ENCODE measurements around the gene KANSL1L. TPM values are rescaled to one million over a fixed set of nuclear protein-coding genes. Genes with fewer than 3 reads are reported as not detected.

Gene KANSL1L
- total RNA-seq, 1 experiment from 2014 or later: 26.1 TPM

DNA sequence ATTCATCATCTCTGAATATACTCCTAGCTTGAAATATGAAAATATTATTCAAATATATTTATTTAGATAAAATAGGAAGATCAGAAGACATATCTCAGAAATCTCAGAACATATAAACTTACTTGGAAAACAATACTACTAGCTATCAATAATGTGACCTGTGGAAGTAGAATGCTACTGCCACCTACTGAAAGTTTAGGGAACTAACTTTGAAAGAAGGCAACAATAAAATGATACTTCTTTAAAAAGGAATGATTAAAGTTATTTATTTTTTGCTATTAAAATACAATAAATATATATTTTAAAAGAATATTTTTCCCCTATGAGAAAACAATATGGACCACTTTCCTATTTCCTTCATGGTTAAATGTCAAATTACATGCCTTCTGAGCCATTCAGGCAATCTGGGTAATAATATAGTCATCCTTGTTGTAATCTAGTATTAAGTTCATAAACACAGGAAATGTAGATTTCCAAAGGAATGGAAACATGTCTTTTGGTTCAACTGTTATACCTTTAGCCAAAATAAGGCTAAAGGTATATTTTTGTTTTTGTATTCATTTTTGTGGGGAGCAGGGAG lies 28.1 kb upstream of the KANSL1L start:
- no peaks in the 10 kb centered on the region for H3K9me2 ChIP-seq (replicated peaks; ENCODE audit: insufficient read depth, low read length)
- no peak overlapping the region for H3K4me2 ChIP-seq (ENCODE audit: low read depth, low read length, poor library complexity, severe bottlenecking)
- no peak overlapping the region for H3K9ac ChIP-seq (ENCODE audit: low read length)
- H3K36me3 ChIP-seq (ENCODE audit: insufficient read depth, low read length): no peaks in the 10 kb centered on the region
- H3K79me2 ChIP-seq (ENCODE audit: low read length): no peaks in the 10 kb centered on the region
- H2AFZ ChIP-seq (ENCODE audit: low read length): no peak overlapping the region
- H3K27ac ChIP-seq (ENCODE audit: low read length): no peak overlapping the region
- H3K27me3 ChIP-seq (ENCODE audit: low read length): no peaks in the 10 kb centered on the region
- no peaks in the 10 kb centered on the region for H3K9me3 ChIP-seq (ENCODE audit: low read length)
- H3K4me1 ChIP-seq (ENCODE audit: low read length): no peaks in the 10 kb centered on the region
- DNase-seq: peak; percentile 71
- H4K20me1 ChIP-seq (ENCODE audit: insufficient read depth, low read depth, low read length): no peaks in the 10 kb centered on the region
- no peak overlapping the region for H3K4me3 ChIP-seq (ENCODE audit: low read length)

DNA sequence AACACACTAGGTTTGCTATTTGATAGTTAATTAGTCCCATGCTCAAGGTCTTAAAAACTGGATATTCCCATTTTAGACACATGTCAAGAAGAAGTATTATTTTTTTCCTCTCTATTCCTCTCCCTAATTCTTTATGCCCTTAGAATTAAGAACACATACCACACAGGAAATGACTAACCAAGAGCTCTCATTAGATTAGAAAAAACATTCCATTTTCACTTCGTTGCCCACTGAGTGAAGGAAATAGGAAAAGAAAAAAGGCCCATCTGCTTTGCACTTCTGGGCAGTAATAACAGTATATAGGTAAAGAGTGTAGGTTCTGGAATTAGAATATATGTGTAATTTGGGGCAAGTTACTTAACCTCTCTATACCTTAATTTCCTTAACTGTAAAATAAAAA lies 27.1 kb upstream of the KANSL1L start:
- no peaks in the 10 kb centered on the region for H3K9me2 ChIP-seq (replicated peaks; ENCODE audit: insufficient read depth, low read length)
- H3K9ac ChIP-seq (ENCODE audit: low read length): no peak overlapping the region
- H3K27ac ChIP-seq (ENCODE audit: low read length): no peak overlapping the region
- H3K27me3 ChIP-seq (ENCODE audit: low read length): no peaks in the 10 kb centered on the region
- H3K9me3 ChIP-seq (ENCODE audit: low read length): no peaks in the 10 kb centered on the region
- H3K36me3 ChIP-seq (ENCODE audit: insufficient read depth, low read length): no peaks in the 10 kb centered on the region
- no peaks in the 10 kb centered on the region for H4K20me1 ChIP-seq (ENCODE audit: insufficient read depth, low read depth, low read length)
- H3K79me2 ChIP-seq (ENCODE audit: low read length): no peaks in the 10 kb centered on the region
- no peak overlapping the region for H2AFZ ChIP-seq (ENCODE audit: low read length)
- no peak overlapping the region for H3K4me2 ChIP-seq (ENCODE audit: low read depth, low read length, poor library complexity, severe bottlenecking)
- no peak for DNase-seq
- no peak overlapping the region for H3K4me3 ChIP-seq (ENCODE audit: low read length)
- no peaks in the 10 kb centered on the region for H3K4me1 ChIP-seq (ENCODE audit: low read length)

DNA sequence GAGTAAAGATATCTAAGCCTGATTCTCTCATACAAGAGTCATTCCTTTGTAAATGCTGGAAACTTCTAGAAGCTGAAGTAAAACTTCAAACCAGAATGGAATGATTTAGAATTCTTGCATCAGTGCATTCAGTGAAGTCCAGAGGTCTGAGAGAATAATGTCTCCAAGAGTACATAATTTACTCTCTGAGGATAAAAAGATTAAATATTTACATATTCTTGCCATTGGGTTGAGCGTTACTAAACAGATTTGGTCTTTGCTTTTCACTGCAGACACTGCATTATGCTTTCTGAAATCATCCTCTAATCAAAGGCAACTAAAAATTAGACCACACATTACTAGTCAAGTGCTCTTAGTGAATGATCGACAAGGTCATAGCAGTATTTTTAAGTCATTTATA lies 26.5 kb upstream of the KANSL1L start:
- H3K79me2 ChIP-seq (ENCODE audit: low read length): no peaks in the 10 kb centered on the region

DNA sequence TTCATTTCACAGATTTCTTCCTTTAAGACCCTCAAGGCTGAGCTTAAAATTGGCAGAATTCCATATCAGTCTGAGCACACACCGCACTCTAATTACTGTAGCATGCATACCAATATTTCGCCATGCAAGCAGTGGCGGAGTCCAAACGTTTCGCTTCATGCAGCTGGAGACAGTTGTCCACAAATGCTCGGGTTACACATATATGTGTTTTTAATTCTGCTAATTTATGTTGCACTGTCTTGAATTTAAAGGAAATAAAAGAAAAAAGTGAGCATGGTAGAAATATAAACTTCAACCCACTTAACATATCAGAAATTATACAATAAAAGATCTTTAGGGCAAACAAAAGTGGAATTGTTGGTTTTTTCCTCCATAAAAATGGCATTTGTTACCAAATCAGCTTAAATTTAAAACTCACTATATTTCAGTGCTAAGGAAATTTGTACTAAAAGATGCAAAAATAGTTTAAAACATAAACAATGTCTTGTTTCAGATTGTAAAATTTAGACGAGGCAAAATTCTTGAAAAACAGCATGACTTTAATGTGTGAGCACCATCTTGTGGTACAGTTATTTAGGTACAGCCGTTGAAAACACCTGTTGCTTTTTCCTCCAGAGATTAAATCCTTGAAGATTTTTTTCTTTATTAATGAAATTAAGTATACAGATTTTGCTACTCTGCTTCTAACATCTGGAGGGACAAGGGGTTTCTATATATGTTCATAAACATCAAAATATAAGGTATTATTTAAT lies 24.1 kb upstream of the KANSL1L start:
- peak; percentile 81 for DNase-seq
- Histone ChIP-seq H3K9ac (ENCODE audit: low read length) (no peak overlapping the region), H4K20me1 (ENCODE audit: insufficient read depth, low read depth, low read length) (no peaks in the 10 kb centered on the region), H3K9me2 (replicated peaks; ENCODE audit: insufficient read depth, low read length) (no peaks in the 10 kb centered on the region), H3K27ac (ENCODE audit: low read length) (no peak overlapping the region), H3K36me3 (ENCODE audit: insufficient read depth, low read length) (no peaks in the 10 kb centered on the region), H3K4me1 (ENCODE audit: low read length) (no peaks in the 10 kb centered on the region), H2AFZ (ENCODE audit: low read length) (no peak overlapping the region), H3K9me3 (ENCODE audit: low read length) (no peaks in the 10 kb centered on the region), H3K4me2 (ENCODE audit: low read depth, low read length, poor library complexity, severe bottlenecking) (no peak overlapping the region), H3K79me2 (ENCODE audit: low read length) (no peaks in the 10 kb centered on the region), H3K4me3 (ENCODE audit: low read length) (no peak overlapping the region), H3K27me3 (ENCODE audit: low read length) (no peaks in the 10 kb centered on the region)

More for the DNA sequence above, 26.5 kb upstream of the KANSL1L start:
- H3K36me3 ChIP-seq (ENCODE audit: insufficient read depth, low read length): no peaks in the 10 kb centered on the region
- no peak overlapping the region for H3K4me2 ChIP-seq (ENCODE audit: low read depth, low read length, poor library complexity, severe bottlenecking)
- H3K27ac ChIP-seq (ENCODE audit: low read length): no peak overlapping the region
- no peaks in the 10 kb centered on the region for H3K4me1 ChIP-seq (ENCODE audit: low read length)
- no peak overlapping the region for H2AFZ ChIP-seq (ENCODE audit: low read length)
- no peak overlapping the region for H3K4me3 ChIP-seq (ENCODE audit: low read length)
- no peak for DNase-seq
- H3K9me3 ChIP-seq (ENCODE audit: low read length): no peaks in the 10 kb centered on the region
- no peak overlapping the region for H3K9ac ChIP-seq (ENCODE audit: low read length)
- H4K20me1 ChIP-seq (ENCODE audit: insufficient read depth, low read depth, low read length): no peaks in the 10 kb centered on the region
- no peaks in the 10 kb centered on the region for H3K27me3 ChIP-seq (ENCODE audit: low read length)
- H3K9me2 ChIP-seq (replicated peaks; ENCODE audit: insufficient read depth, low read length): no peaks in the 10 kb centered on the region

DNA sequence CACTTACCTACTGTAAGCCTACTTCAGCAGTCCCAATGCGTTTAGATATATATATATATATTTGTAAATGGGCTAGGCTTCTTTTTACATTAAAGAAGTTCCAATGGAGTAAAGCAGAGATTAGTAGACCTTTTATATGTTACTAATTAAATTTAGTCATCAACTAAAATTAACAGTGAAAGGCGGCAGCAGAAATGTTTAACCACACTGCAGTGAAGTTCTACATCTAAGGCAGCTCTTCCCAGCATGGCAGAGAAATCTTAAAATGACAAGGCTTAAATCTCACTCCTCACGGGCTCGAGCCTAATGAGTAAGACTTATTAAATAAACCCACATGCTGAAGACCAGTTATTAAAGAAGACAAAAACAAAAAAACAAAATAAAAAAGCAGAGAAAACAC lies 19.1 kb upstream of the KANSL1L start:
- no peaks in the 10 kb centered on the region for H3K36me3 ChIP-seq (ENCODE audit: insufficient read depth, low read length)
- no peak overlapping the region for H3K4me2 ChIP-seq (ENCODE audit: low read depth, low read length, poor library complexity, severe bottlenecking)
- H2AFZ ChIP-seq (ENCODE audit: low read length): no peak overlapping the region
- no peaks in the 10 kb centered on the region for H3K9me3 ChIP-seq (ENCODE audit: low read length)
- no peak overlapping the region for H3K27ac ChIP-seq (ENCODE audit: low read length)
- no peaks in the 10 kb centered on the region for H3K79me2 ChIP-seq (ENCODE audit: low read length)
- DNase-seq: no peak
- H3K27me3 ChIP-seq (ENCODE audit: low read length): no peaks in the 10 kb centered on the region
- H4K20me1 ChIP-seq (ENCODE audit: insufficient read depth, low read depth, low read length): no peaks in the 10 kb centered on the region
- no peak overlapping the region for H3K9ac ChIP-seq (ENCODE audit: low read length)
- no peaks in the 10 kb centered on the region for H3K4me1 ChIP-seq (ENCODE audit: low read length)
- H3K4me3 ChIP-seq (ENCODE audit: low read length): no peak overlapping the region
- no peaks in the 10 kb centered on the region for H3K9me2 ChIP-seq (replicated peaks; ENCODE audit: insufficient read depth, low read length)

DNA sequence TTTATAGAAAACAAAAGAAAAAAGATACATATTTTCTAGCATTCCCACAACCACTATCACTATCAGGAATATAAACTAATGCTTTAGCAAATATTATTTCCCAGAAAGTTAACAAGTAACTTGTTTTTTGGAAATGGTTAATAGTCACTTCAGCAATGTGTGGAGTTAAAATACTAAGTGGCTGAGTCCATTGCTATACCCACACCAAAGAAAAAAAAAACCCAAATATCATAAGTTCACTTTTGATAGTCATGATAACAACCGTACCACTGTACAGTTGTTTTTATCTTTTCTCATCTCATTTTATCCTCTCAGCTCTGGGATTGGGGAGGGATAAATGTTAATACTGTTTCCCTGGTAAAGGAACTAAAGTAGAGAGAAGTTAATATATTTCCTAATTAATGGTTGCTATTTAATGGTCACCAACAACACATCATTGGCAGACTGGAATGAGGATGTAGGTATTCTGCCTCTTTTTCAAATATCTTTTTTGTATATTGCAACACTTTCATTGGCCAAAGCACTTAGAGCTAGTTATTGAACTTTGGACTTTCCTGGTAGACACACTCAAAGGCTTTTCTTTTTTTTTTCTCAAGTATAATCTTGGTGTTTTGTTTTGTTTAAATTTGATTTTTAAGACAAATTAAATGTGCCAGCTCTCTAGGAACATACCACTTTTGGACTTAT lies 18.4 kb upstream of the KANSL1L start:
- no peak for DNase-seq
- no peaks in the 10 kb centered on the region for H3K36me3 ChIP-seq (ENCODE audit: insufficient read depth, low read length)
- H3K9me3 ChIP-seq (ENCODE audit: low read length): no peaks in the 10 kb centered on the region

DNA sequence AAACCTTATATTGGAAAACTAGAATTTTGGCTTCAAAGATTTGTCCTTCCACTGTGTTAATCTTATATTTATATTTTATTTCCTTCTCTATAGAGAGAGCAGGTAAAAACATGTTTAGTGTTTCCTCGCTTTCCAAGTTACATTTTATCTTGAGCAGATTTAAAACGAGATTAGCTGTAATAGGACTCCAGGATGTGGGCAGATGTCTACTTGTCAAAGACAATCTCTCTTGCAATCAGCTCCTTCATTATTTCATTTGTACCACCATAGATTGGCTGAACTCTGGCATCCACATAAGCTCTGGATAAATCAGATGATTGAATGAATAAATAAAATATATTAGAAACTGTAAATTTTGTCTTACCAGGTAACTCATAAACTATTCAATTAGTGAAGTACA lies 17.5 kb upstream of the KANSL1L start:
- H3K27ac ChIP-seq (ENCODE audit: low read length): no peak overlapping the region
- no peak overlapping the region for H2AFZ ChIP-seq (ENCODE audit: low read length)
- no peaks in the 10 kb centered on the region; the same call in 1 of the 2 replicates for H3K36me3 ChIP-seq (ENCODE audit: insufficient read depth, low read length)
- H4K20me1 ChIP-seq (ENCODE audit: insufficient read depth, low read depth, low read length): no peaks in the 10 kb centered on the region
- DNase-seq: no peak
- no peak overlapping the region for H3K9ac ChIP-seq (ENCODE audit: low read length)
- no peak overlapping the region for H3K4me2 ChIP-seq (ENCODE audit: low read depth, low read length, poor library complexity, severe bottlenecking)
- H3K9me3 ChIP-seq (ENCODE audit: low read length): no peaks in the 10 kb centered on the region
- H3K4me3 ChIP-seq (ENCODE audit: low read length): no peak overlapping the region
- no peaks in the 10 kb centered on the region for H3K4me1 ChIP-seq (ENCODE audit: low read length)
- H3K9me2 ChIP-seq (replicated peaks; ENCODE audit: insufficient read depth, low read length): no peaks in the 10 kb centered on the region
- H3K27me3 ChIP-seq (ENCODE audit: low read length): no peaks in the 10 kb centered on the region
- H3K79me2 ChIP-seq (ENCODE audit: low read length): no peaks in the 10 kb centered on the region

More for the DNA sequence above, 18.4 kb upstream of the KANSL1L start:
- H3K9ac ChIP-seq (ENCODE audit: low read length): no peak overlapping the region
- no peaks in the 10 kb centered on the region for H3K27me3 ChIP-seq (ENCODE audit: low read length)
- H3K9me2 ChIP-seq (replicated peaks; ENCODE audit: insufficient read depth, low read length): no peaks in the 10 kb centered on the region
- no peak overlapping the region for H3K27ac ChIP-seq (ENCODE audit: low read length)
- H3K4me1 ChIP-seq (ENCODE audit: low read length): no peaks in the 10 kb centered on the region
- H3K79me2 ChIP-seq (ENCODE audit: low read length): no peaks in the 10 kb centered on the region
- H4K20me1 ChIP-seq (ENCODE audit: insufficient read depth, low read depth, low read length): no peaks in the 10 kb centered on the region
- no peak overlapping the region for H3K4me2 ChIP-seq (ENCODE audit: low read depth, low read length, poor library complexity, severe bottlenecking)
- no peak overlapping the region for H2AFZ ChIP-seq (ENCODE audit: low read length)
- H3K4me3 ChIP-seq (ENCODE audit: low read length): no peak overlapping the region

DNA sequence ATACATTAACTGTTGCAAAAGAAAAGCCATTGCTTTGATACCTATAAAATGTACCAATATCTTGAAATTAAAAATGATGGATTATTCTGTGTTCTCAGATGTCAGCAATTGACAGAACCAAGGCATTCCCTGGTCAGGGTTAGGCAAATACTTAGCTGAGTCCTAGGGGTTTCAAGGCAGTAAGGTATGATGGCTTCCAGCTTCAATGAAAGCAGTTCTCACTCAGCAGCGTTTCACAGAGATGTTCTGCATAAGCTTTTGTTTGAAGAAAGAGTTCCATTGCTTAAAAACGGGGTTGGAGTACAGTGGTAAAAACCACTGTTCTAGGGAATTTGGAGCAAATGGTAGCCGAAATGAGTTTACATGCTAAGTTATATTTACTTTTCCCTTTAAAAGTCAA lies 17.0 kb upstream of the KANSL1L start:
- no peak for DNase-seq
- Histone ChIP-seq H3K27ac (ENCODE audit: low read length) (no peak overlapping the region), H2AFZ (ENCODE audit: low read length) (no peak overlapping the region)

More for the DNA sequence above, 17.0 kb upstream of the KANSL1L start:
- Histone ChIP-seq H3K9me3 (ENCODE audit: low read length) (no peaks in the 10 kb centered on the region), H3K36me3 (ENCODE audit: insufficient read depth, low read length) (no peaks in the 10 kb centered on the region; the same call in 1 of the 2 replicates), H3K9ac (ENCODE audit: low read length) (no peak overlapping the region), H3K79me2 (ENCODE audit: low read length) (no peaks in the 10 kb centered on the region), H3K4me3 (ENCODE audit: low read length) (no peak overlapping the region), H3K9me2 (replicated peaks; ENCODE audit: insufficient read depth, low read length) (no peaks in the 10 kb centered on the region), H4K20me1 (ENCODE audit: insufficient read depth, low read depth, low read length) (no peaks in the 10 kb centered on the region), H3K4me2 (ENCODE audit: low read depth, low read length, poor library complexity, severe bottlenecking) (no peak overlapping the region), H3K27me3 (ENCODE audit: low read length) (no peaks in the 10 kb centered on the region), H3K4me1 (ENCODE audit: low read length) (no peaks in the 10 kb centered on the region)
